Tibial nerve (tissue), 4 donors: Measurements from ENCODE around the gene ZC3H13.

ENCODE experiments used
- CTCF ChIP-seq, 5 experiments: fragments of 200-600 bp in 3 of 5; fragments of 450-650 bp in 2 of 5; sonication (generic) in 3 of 5; IDR thresholded peaks; one replicate each; pipeline ENCODE4 v1.5.1; 2016 to 2019; ENCODE audit warnings: antibody characterized with exemption in 5 of 5, mild to moderate bottlenecking in 3 of 5, moderate library complexity in 2 of 5
- EP300 ChIP-seq, 2 donors: sonication (generic); formaldehyde crosslinking; IDR thresholded peaks; one replicate each; pipeline ENCODE4 v1.6.1; 2017; ENCODE audit warnings: antibody characterized with exemption in 2 of 2, mild to moderate bottlenecking in 1 of 2
- POLR2A ChIP-seq, 2 donors: fragments of 450-650 bp; IDR thresholded peaks; one replicate each; pipeline ENCODE4 v1.6.1; 2017; ENCODE audit warnings: antibody characterized with exemption in 2 of 2, mild to moderate bottlenecking in 2 of 2, moderate library complexity in 2 of 2

DNA sequence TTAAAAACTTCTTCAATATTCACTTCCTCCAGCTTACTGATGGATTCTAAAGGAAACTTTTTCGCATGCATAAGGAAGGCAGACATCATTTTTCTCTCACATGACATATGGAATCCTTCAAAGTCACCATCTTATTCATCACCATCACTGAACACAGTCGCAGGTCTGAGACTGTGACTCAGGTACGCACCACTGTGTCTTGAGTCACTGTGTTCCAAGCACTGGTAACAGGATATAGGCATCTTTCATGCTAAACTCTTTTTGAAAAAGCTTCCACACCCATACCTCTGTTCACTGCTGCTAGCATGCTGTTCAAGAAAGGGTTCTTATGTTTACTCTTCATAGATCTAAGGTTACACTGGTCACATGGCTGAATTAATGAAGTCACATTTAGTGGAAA, 133.9 kb downstream of the ZC3H13 start:
- no peak for TF ChIP-seq CTCF (IDR thresholded peaks at IDR 0.05)
- TF ChIP-seq POLR2A (IDR thresholded peaks at IDR 0.05) = no peak
- no peak for TF ChIP-seq EP300 (IDR thresholded peaks at IDR 0.05)
